ENCODE measurements around the gene SEC23A. TPM values are rescaled to one million over a fixed set of nuclear protein-coding genes. Genes with fewer than 3 reads are reported as not detected.

The SEC23A gene
- total RNA-seq, 1 experiment from 2014 or later = 82.4 TPM

DNA sequence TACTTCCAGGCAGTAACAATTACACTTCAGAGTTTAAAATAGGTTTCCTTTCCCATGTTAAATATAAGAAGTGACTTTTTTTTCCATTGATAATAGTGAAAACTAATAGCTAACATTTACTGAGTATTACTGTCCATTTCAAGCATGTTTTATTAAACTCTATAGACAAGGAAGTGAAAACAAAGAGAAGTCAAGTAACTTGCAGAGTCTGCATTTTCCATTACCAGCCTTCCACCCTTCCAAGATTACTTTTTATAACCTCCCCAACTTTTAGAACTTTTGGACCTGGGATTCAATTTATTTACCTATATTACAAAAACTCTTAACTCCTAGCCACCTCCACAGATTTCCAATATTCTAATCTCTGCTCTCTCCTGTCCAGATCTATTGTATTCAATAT lies 67.7 kb downstream of the SEC23A start:
- Mint-ChIP-seq H3K27ac (ENCODE audit: low read depth, unreplicated experiment) (no peak overlapping the region), H3K4me1 (ENCODE audit: insufficient read depth, unreplicated experiment) (no peaks in the 10 kb centered on the region), H3K9me3 (ENCODE audit: unreplicated experiment) (no peaks in the 10 kb centered on the region), H3K4me3 (ENCODE audit: unreplicated experiment) (no peak overlapping the region), H3K27me3 (ENCODE audit: insufficient read depth, unreplicated experiment) (no peaks in the 10 kb centered on the region), H3K36me3 (ENCODE audit: insufficient read depth, unreplicated experiment) (peaks cover 19% of the 10 kb centered on the region)
- ChIA-PET POLR2A (no interaction called here), CTCF (interaction anchor here (1.1 kb wide), 1 partner anchor 46 kb away, joined by 3 read pairs; no protein-coding TSS in a partner anchor)
- DNase-seq (ENCODE audit: unreplicated experiment) = no peak
- intact Hi-C loops (cut with micrococcal nuclease) = no loop called here
- TF ChIP-seq, protein P1, sequence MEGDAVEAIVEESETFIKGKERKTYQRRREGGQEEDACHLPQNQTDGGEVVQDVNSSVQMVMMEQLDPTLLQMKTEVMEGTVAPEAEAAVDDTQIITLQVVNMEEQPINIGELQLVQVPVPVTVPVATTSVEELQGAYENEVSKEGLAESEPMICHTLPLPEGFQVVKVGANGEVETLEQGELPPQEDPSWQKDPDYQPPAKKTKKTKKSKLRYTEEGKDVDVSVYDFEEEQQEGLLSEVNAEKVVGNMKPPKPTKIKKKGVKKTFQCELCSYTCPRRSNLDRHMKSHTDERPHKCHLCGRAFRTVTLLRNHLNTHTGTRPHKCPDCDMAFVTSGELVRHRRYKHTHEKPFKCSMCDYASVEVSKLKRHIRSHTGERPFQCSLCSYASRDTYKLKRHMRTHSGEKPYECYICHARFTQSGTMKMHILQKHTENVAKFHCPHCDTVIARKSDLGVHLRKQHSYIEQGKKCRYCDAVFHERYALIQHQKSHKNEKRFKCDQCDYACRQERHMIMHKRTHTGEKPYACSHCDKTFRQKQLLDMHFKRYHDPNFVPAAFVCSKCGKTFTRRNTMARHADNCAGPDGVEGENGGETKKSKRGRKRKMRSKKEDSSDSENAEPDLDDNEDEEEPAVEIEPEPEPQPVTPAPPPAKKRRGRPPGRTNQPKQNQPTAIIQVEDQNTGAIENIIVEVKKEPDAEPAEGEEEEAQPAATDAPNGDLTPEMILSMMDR (IDR thresholded peaks at IDR 0.05; ENCODE audit: unreplicated experiment) = no peak
- no TSS peak for BruUV-seq (replicated peaks)

DNA sequence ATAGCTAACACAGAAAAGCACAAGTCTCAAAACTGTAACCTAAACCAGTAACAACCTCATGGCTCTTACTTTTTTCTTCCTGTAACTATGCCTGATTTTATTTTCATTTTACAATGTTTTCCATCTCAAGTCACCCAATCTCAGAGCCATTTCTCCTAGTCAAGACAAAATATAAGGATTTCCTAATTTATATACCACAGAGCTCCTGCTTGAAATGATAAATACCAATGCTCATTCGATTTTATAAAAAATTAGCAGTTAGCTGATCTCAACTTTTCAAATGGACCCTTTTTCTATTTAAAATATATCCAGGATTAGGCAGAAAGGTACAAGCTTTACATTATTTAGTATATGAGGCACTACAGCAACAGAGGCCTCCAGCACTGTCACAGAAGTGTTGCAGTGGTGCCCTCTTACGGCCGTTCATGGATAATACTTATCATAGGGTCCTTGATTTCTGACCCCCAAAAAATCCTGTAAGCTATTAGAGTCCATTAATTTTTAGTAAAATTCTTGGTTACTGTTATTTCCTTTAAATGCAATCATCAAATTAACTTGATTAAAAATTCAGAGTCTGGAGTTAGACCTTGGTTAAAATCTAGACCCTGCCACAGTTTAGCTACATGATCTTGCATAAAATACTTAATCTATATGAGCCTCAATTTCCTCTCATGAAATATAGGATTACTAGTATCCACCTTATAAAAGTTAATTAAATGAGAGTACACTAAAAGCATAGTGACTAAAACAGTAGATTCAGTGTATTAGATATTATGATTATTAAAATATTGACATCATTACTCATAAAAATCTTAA lies 68.3 kb downstream of the SEC23A start:
- POLR2A ChIA-PET = interaction anchor here (0.5 to 0.7 kb wide), 2 partner anchors 412 to 905 kb away, joined by 3 read pairs; no protein-coding TSS in a partner anchor
- CTCF ChIA-PET = interaction anchor here (1.1 kb wide), 1 partner anchor 47 kb away, joined by 3 read pairs; no protein-coding TSS in a partner anchor
- H3K36me3 Mint-ChIP-seq (ENCODE audit: insufficient read depth, unreplicated experiment) = peaks cover 26% of the 10 kb centered on the region
- no peaks in the 10 kb centered on the region for H3K27me3 Mint-ChIP-seq (ENCODE audit: insufficient read depth, unreplicated experiment)
- no TSS peak for BruUV-seq (replicated peaks)
- H3K27ac Mint-ChIP-seq (ENCODE audit: low read depth, unreplicated experiment) = no peak overlapping the region
- TF ChIP-seq, protein P1 (IDR thresholded peaks at IDR 0.05; ENCODE audit: unreplicated experiment) = no peak
- DNase-seq (ENCODE audit: unreplicated experiment) = no peak
- intact Hi-C loops (cut with micrococcal nuclease) = no loop called here
- H3K4me3 Mint-ChIP-seq (ENCODE audit: unreplicated experiment) = no peak overlapping the region
- no peaks in the 10 kb centered on the region for H3K9me3 Mint-ChIP-seq (ENCODE audit: unreplicated experiment)
- H3K4me1 Mint-ChIP-seq (ENCODE audit: insufficient read depth, unreplicated experiment) = no peaks in the 10 kb centered on the region

DNA sequence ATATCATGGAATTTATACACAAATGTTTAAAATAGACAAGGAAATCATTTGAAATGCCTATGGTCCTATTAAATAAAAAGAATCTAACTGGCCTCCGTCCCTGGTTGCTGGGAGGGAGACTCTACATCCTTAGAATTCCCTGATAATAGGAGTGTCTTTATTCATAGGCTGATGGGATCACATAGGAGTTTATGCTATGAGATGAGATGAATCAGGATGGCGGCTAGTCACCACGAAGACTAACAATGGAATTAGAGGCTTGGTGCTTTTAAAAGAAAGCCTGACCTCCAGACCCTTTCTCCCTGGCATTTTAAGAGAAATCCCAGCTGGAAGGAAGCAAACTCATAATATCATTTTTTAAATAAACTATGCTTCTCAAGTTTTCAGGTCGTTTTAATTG lies 69.7 kb downstream of the SEC23A start:
- BruUV-seq (replicated peaks) = no TSS peak
- Mint-ChIP-seq H3K9me3 (ENCODE audit: unreplicated experiment) (no peaks in the 10 kb centered on the region), H3K4me3 (ENCODE audit: unreplicated experiment) (no peak overlapping the region), H3K4me1 (ENCODE audit: insufficient read depth, unreplicated experiment) (no peaks in the 10 kb centered on the region), H3K27ac (ENCODE audit: low read depth, unreplicated experiment) (no peak overlapping the region), H3K36me3 (ENCODE audit: insufficient read depth, unreplicated experiment) (peaks cover 33% of the 10 kb centered on the region), H3K27me3 (ENCODE audit: insufficient read depth, unreplicated experiment) (no peaks in the 10 kb centered on the region)
- TF ChIP-seq, protein P1 (IDR thresholded peaks at IDR 0.05; ENCODE audit: unreplicated experiment) = no peak
- DNase-seq (ENCODE audit: unreplicated experiment) = no peak
- intact Hi-C loops (cut with micrococcal nuclease) = no loop called here
- ChIA-PET POLR2A (interaction anchor here (0.6 kb wide), 1 partner anchor 1034 kb away, joined by 3 read pairs; no protein-coding TSS in a partner anchor), CTCF (interaction anchor here (0.6 kb wide), 1 partner anchor 11 kb away, joined by 3 read pairs; no protein-coding TSS in a partner anchor)

DNA sequence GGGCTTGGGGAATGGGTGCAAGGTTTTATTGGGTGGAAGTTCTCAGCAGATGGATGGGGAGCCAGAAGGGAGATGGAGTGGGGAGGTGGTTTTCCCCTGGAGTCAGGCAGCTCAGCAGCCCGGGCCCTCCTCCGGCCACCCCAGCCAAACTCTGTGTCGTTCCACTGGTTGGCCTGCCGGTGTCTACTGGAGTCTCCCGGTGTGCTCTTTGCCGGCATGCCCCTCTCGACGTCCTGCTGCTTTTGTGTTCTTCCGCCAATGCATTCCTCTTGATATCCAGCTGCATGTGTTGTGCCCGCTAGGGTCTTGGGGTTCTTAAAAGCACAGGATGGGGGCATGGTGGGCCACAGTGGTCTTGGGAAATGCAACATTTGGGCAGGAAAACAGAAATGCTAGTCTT lies 72.8 kb downstream of the SEC23A start:
- Mint-ChIP-seq H3K4me1 (ENCODE audit: insufficient read depth, unreplicated experiment) (no peaks in the 10 kb centered on the region), H3K27ac (ENCODE audit: low read depth, unreplicated experiment) (no peak overlapping the region), H3K27me3 (ENCODE audit: insufficient read depth, unreplicated experiment) (no peaks in the 10 kb centered on the region), H3K4me3 (ENCODE audit: unreplicated experiment) (no peak overlapping the region), H3K36me3 (ENCODE audit: insufficient read depth, unreplicated experiment) (peaks cover 44% of the 10 kb centered on the region), H3K9me3 (ENCODE audit: unreplicated experiment) (no peaks in the 10 kb centered on the region)
- DNase-seq (ENCODE audit: unreplicated experiment) = no peak
- intact Hi-C loops (cut with micrococcal nuclease) = no loop called here
- BruUV-seq (replicated peaks) = no TSS peak
- ChIA-PET CTCF (interaction anchor here (0.6 to 1.5 kb wide), 2 partner anchors 15 to 1799 kb away, joined by 3 read pairs; no protein-coding TSS in a partner anchor), POLR2A (no interaction called here)
- TF ChIP-seq, protein P1 (IDR thresholded peaks at IDR 0.05; ENCODE audit: unreplicated experiment) = no peak
